GM10266 (cell line): ENCODE measurements around the gene MBLAC1.
A peak's percentile ranks its signal among the peaks of the same experiment; 100 is the strongest.
"Not testable (repeated sequence)": the region's sequence is repeated elsewhere in the genome, so short reads cannot be mapped to it uniquely, and the experiment has no call there.

Experiments
- DNase-seq: peaks from one replicate; pipeline ENCODE4 v3.0.0; 2012; ENCODE audit errors: extremely low spot score
- TF ChIP-seq, protein P1 (sequence below): IDR thresholded peaks from 2 replicates; pipeline ENCODE4 v1.5.1; 2012; ENCODE audit warnings: mild to moderate bottlenecking, low read depth; ENCODE audit not compliant: control insufficient read depth, insufficient read depth; ENCODE audit errors: missing control alignments

MBLAC1 gene

DNA sequence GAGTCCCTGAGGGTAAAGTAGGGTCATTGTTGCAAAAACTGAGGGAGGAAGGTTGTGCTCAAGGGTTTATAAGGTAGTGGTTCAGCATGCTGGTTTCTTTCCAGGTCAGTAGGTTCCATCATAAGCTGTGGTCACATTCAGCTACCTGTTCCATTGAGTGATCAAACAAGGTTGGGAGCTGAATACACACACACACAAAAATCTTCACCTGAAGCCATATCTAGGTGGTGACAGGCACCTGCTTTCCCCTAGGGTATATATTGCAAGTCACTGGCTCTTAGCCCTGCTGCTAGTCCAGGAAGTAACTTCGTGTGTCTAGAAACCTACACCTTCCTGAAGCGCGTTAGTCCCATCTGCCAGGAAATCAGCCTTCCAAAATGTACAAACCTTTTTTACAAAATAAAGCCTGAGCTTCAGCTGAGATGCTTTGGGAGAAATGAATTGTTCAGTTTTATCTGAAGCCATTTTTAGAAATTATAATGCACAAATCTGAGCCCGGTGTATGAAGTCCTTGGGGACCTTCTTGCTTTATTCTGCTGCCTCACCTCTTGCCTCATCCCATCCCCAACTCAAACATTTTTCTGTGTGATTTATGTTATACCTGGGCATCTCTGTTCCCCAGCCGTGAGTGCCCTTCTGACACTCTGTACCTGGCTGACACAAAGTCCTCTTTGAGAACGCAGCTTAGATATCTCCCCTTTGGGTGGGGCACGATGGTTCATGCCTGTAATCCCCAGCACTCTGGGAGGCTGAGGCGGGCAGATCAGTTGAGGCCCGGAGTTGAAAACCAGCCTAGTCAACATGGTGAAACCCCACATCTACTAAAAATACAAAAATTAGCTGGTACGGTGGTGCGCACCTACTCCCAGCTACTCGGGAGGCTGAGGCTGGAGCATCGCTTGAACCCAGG, 11.3 kb downstream of the MBLAC1 start:
- TF ChIP-seq, protein P1, sequence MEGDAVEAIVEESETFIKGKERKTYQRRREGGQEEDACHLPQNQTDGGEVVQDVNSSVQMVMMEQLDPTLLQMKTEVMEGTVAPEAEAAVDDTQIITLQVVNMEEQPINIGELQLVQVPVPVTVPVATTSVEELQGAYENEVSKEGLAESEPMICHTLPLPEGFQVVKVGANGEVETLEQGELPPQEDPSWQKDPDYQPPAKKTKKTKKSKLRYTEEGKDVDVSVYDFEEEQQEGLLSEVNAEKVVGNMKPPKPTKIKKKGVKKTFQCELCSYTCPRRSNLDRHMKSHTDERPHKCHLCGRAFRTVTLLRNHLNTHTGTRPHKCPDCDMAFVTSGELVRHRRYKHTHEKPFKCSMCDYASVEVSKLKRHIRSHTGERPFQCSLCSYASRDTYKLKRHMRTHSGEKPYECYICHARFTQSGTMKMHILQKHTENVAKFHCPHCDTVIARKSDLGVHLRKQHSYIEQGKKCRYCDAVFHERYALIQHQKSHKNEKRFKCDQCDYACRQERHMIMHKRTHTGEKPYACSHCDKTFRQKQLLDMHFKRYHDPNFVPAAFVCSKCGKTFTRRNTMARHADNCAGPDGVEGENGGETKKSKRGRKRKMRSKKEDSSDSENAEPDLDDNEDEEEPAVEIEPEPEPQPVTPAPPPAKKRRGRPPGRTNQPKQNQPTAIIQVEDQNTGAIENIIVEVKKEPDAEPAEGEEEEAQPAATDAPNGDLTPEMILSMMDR, result no peak
- peak; percentile 9 for DNase-seq

DNA sequence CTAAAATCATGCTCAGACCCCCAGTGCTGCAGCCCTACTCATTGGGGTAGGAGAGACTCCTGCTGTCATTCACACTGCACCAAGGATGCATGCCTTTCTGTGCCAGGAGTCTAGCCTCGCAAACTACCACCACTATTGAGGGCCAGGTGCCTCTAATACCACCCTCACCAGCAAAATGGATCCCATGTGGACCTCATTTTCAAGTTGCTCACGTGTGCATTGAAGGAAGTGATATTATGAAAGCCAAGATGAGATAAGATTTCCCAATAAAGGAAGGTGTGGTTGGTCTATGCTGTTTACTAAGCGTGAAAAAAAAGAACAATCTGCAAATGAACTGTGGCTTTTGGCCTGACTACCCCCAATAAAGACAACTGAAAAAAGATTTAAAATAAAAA, 14.8 kb downstream of the MBLAC1 start:
- TF ChIP-seq, protein P1, result no peak
- DNase-seq, result no peak

DNA sequence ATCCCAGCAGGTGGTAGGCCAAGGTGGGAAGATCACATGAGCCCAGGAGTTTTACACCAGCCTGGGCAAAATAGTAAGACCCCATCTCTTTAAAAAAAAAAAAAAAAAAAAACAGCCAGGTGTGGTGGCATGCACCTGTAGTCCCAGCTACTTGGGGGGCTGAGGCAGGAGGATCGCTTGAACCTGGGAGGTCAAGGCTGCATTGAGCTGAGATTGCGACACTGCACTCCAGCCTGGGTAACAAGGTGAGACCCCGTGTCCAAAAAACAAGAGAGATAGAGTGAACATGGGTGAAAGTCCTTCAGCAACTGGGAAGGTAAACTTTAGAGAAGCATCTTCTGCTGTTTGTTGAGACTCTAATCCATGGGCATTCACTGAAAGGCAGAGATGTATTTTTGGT, 15.7 kb downstream of the MBLAC1 start:
- no peak for DNase-seq
- TF ChIP-seq, protein P1, result no peak

DNA sequence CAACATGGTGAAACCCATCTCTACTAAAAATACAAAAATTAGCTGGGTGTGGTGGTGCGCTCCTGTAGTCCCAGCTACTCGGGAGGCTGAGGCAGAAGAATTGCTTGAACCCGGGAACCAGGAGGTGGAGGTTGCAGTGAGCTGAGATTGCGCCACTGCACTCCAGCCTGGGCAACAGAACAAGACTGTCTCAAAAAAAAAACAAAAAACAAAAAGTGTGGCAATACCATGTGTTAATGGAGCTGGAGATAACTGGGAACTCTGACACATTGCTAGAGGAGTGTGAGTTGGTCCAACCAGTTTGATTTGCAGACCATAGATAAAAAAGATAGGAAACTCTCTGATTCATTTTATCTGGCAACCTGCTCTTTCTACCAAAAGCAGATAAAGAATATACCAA, 19.6 kb downstream of the MBLAC1 start:
- DNase-seq, result not testable (repeated sequence)

DNA sequence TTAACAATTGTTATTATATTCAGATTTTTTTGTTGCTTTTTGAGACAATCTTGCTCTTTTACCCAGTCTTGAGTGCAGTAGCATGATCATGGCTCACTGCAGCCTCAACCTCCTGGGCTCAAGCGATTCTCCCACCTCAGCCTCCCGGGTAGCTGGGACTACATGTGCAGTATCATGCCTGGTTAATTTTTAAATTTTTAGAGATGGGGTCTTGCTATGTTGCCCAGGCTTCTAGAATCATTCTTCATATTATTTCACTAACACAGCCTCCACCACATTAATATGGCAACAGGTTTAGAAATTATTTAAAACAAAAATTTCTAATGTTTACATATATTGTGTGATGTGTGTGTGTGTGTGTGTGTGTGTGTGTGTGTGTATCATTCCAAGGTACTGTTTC, 20.5 kb downstream of the MBLAC1 start:
- no peak for DNase-seq
- TF ChIP-seq, protein P1, result no peak

DNA sequence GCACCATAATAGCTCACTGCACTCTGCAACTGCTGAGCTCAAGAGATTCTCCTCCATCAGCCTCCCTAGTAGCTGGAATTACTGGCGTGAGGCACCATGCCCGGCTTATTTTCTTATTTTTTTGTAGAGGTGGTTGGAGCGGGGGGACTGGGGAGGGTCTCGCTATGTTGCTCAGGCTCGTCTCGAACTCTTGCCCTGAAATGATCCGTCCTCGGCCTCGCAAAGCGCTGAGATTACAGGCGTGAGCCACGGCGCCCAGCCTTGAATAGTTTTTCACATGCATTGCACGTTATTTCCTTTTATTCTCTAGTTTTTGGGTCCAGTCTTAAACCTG, 21.4 kb downstream of the MBLAC1 start:
- no peak for DNase-seq
- TF ChIP-seq, protein P1, result no peak

DNA sequence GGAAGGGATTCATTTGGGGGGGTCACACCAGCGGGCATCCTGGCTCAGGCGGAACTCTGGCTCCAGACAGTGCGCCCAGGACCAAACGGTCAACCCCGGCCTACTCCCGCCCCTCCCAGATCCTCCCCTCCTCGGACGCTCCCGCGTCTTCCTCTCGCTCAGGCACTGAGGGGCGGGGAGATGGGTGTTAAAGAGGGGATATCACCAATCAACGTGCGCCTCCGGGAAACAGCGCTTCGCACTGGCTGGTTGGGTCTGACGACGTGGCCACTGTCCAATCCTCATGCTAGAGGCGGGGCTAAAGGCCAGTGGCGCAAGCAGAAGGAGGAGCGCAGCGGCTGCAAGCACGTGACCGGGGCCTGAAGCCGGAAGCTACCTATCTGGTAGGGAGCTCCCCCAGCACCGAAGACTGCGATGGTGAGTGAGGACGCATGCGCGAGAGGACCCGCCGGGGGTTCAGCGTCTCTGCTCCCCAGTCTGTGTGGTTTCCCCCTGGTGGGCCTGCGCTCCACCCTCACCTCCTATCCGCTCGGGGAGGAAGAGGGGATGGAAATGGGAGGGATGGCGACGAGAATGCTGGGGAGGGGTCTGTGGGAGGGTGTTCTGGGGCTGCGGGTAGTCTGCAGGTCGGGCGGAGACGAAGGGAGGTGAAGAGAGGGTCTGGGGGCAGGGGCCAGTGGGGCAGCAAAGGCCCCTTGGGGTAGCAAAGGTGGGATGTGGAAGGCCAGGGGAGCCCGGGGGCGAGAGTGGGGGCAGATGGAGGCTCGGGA, 22.0 kb downstream of the MBLAC1 start, which contains the start of gene LAMTOR4:
Gene LAMTOR4, plus strand, starts transcription at position 360 of the 770 bp plus-strand sequence. Its CDS starts 55 bp downstream, at position 415.
- TF ChIP-seq, protein P1, result no peak
- DNase-seq, result peak; percentile 96
